NCI-H510A treated with DMSO at 0.1 percent for 48 hours (cell line): ENCODE data around the gene RP2.

ENCODE experiments used
- DNase-seq: peaks from one replicate; lab custom pipeline; 2025; lab: John Stamatoyannopoulos, UW

RP2 gene

GRCh38 chrX:46836701-46837557 lies at the start of gene RP2:
Gene RP2, plus strand, starts transcription at chrX:46837043. Its CDS starts 58 bp downstream, at chrX:46837101.
- peak; percentile 67 for DNase-seq

GRCh38 chrX:46788902-46789301 lies 47.9 kb upstream of the RP2 start:
- no peak for DNase-seq

- DNase-seq = no peak
These were observed 44.7 kb upstream of the RP2 start for GRCh38 chrX:46791927-46792809.

- no peak for DNase-seq
These were observed 44.0 kb upstream of the RP2 start for GRCh38 chrX:46792810-46793188.

GRCh38 chrX:46793386-46794143 lies 43.3 kb upstream of the RP2 start:
- no peak for DNase-seq

- DNase-seq = peak; percentile 73
These were observed 40.2 kb upstream of the RP2 start for GRCh38 chrX:46796574-46797191.

GRCh38 chrX:46803140-46803539 lies 33.7 kb upstream of the RP2 start:
- no peak for DNase-seq

- DNase-seq = no peak
These were observed 31.6 kb upstream of the RP2 start for GRCh38 chrX:46805270-46805669.

- DNase-seq = no peak
These were observed 25.7 kb upstream of the RP2 start for GRCh38 chrX:46811121-46811520.

- DNase-seq = no peak
These were observed 24.4 kb upstream of the RP2 start for GRCh38 chrX:46812445-46812844.

GRCh38 chrX:46814966-46815365 lies 21.9 kb upstream of the RP2 start:
- DNase-seq = no peak

- no peak for DNase-seq
These were observed 17.7 kb upstream of the RP2 start for GRCh38 chrX:46819136-46819535.

GRCh38 chrX:46820391-46821100 lies 16.3 kb upstream of the RP2 start:
- DNase-seq = no peak

- DNase-seq = no peak
These were observed 13.4 kb upstream of the RP2 start for GRCh38 chrX:46823481-46823880.

GRCh38 chrX:46831765-46832327 lies 5.0 kb upstream of the RP2 start:
- DNase-seq = no peak

GRCh38 chrX:46837558-46838485 lies 979 bp downstream of the RP2 start:
- no peak for DNase-seq

GRCh38 chrX:46838486-46838870 lies 1.6 kb downstream of the RP2 start:
- no peak for DNase-seq

GRCh38 chrX:46838974-46839480 lies 2.2 kb downstream of the RP2 start:
- no peak for DNase-seq

GRCh38 chrX:46840946-46841345 lies 4.1 kb downstream of the RP2 start:
- no peak for DNase-seq

GRCh38 chrX:46841346-46841745 lies 4.5 kb downstream of the RP2 start:
- DNase-seq = no peak
